ENCODE measurements around the gene INS.
"Not testable (repeated sequence)": the region's sequence is repeated elsewhere in the genome, so short reads cannot be mapped to it uniquely, and the experiment has no call there.

Gene INS

GRCh38 chr11:2198621-2199365 is 37.8 kb upstream of the INS start:
- DNase-seq (ENCODE audit: low read depth, low spot score) = no peak

- no peak for DNase-seq (ENCODE audit: low read depth, low spot score)
Measured at GRCh38 chr11:2197771-2198520, 36.9 kb upstream of the INS start.

GRCh38 chr11:2196970-2197770 is 36.2 kb upstream of the INS start:
- peak; percentile 51 for DNase-seq (ENCODE audit: low read depth, low spot score)

- DNase-seq (ENCODE audit: low read depth, low spot score) = no peak
Measured at GRCh38 chr11:2195756-2196088, 34.7 kb upstream of the INS start.

GRCh38 chr11:2194877-2195755 is 34.1 kb upstream of the INS start:
- peak; percentile 25 for DNase-seq (ENCODE audit: low read depth, low spot score)

- DNase-seq (ENCODE audit: low read depth, low spot score) = not testable (repeated sequence)
Measured at GRCh38 chr11:2193888-2194595, 33.0 kb upstream of the INS start.

- no peak for DNase-seq (ENCODE audit: low read depth, low spot score)
Measured at GRCh38 chr11:2193099-2193887, 32.3 kb upstream of the INS start.

- DNase-seq (ENCODE audit: low read depth, low spot score) = no peak
Measured at GRCh38 chr11:2192435-2192834, 31.4 kb upstream of the INS start.

- no peak for DNase-seq (ENCODE audit: low read depth, low spot score)
Measured at GRCh38 chr11:2191883-2192282, 30.9 kb upstream of the INS start.

- DNase-seq (ENCODE audit: low read depth, low spot score) = no peak
Measured at GRCh38 chr11:2190657-2191471, 29.9 kb upstream of the INS start.

- no peak for DNase-seq (ENCODE audit: low read depth, low spot score)
Measured at GRCh38 chr11:2189938-2190656, 29.1 kb upstream of the INS start.

- DNase-seq (ENCODE audit: low read depth, low spot score) = no peak
Measured at GRCh38 chr11:2188745-2189144, 27.7 kb upstream of the INS start.

GRCh38 chr11:2187280-2187707 is 26.3 kb upstream of the INS start:
- DNase-seq (ENCODE audit: low read depth, low spot score) = no peak

GRCh38 chr11:2186669-2187279 is 25.8 kb upstream of the INS start:
- DNase-seq (ENCODE audit: low read depth, low spot score) = peak; percentile 20

GRCh38 chr11:2185324-2186085 is 24.5 kb upstream of the INS start:
- DNase-seq (ENCODE audit: low read depth, low spot score) = no peak

GRCh38 chr11:2182692-2183474 is 21.9 kb upstream of the INS start:
- no peak for DNase-seq (ENCODE audit: low read depth, low spot score)

Data from activated naive CD8-positive, alpha-beta T cell treated with anti-CD3 and anti-CD28 coated beads, Interleukin-2, amount 50 U/mL, for 16 hours (primary cell).